K562 (cell line): ENCODE data around the gene LPIN3. TPM values are rescaled to one million over a fixed set of nuclear protein-coding genes. Genes with fewer than 3 reads are reported as not detected.

Experiments
- CBX8 ChIP-seq: fragments of 200-600 bp; sonication (generic); IDR thresholded peaks from 2 replicates; pipeline ENCODE4 v1.6.1; 2012; ENCODE audit warnings: borderline replicate concordance, mixed run types, low read depth, mild to moderate bottlenecking, moderate library complexity, mixed read lengths, low read length, control low read depth, inconsistent platforms; ENCODE audit not compliant: poor library complexity, severe bottlenecking; ENCODE audit errors: extremely low read depth
- ESRRB ChIP-seq: fragments of 250-450 bp; sonication (Bioruptor Pico); IDR thresholded peaks from 2 replicates; pipeline ENCODE4 v1.5.0; 2020; ENCODE audit warnings: mild to moderate bottlenecking, moderate library complexity, borderline replicate concordance
- POLR2H ChIP-seq: IDR thresholded peaks from 2 replicates; pipeline ENCODE4 v1.6.1; 2016; ENCODE audit warnings: missing genetic modification characterization, low read depth, mild to moderate bottlenecking, control low read depth, missing compliant biosample characterization, moderate library complexity
- SP2 ChIP-seq: IDR thresholded peaks from 2 replicates; pipeline ENCODE4 v1.6.1; 2011; ENCODE audit warnings: mild to moderate bottlenecking, low read depth, low read length, moderate library complexity; ENCODE audit not compliant: poor library complexity, severe bottlenecking; ENCODE audit errors: extremely low read depth
- polyA plus RNA-seq, 8 experiments: library from polyadenylated mRNA; depleted of rRNA in 4 of 8; stranded (reverse) in 5 of 8; unstranded in 3 of 8; fragments of >200 nt; fragmentation: Nextera tagmentation in 2 of 8; fragmentation: Illumina TruSeq in 1 of 8; extraction: Ambion mirVana in 2 of 8; extraction: Trizol in 1 of 8; gene quantifications; 2 replicates each; pipeline versions ENCODE4 v1.2.1 to v1.2.3, GENCODE V29; 2011 to 2014; ENCODE audit warnings: inconsistent platforms in 1 of 8, missing spikeins in 1 of 8
- total RNA-seq, 7 experiments: library from RNA; depleted of rRNA in 6 of 7; stranded (reverse); fragments of >200 nt in 6 of 7; fragmentation: Illumina TruSeq in 2 of 7; extraction: Trizol in 2 of 7; gene quantifications; 2 replicates each; pipeline versions ENCODE4 v1.2.1 to v1.2.3, GENCODE V29; 2011 to 2021; ENCODE audit warnings: low replicate concordance in 1 of 7
- TF ChIP-seq, protein P1 (sequence below): fragments of 250-450 bp; sonication (Bioruptor Pico); IDR thresholded peaks from 2 replicates; pipeline ENCODE4 v1.4.0; 2020; ENCODE audit warnings: mild to moderate bottlenecking
- TF ChIP-seq, protein P2 (sequence below): fragments of 150-350 bp; IDR thresholded peaks from 2 replicates; pipeline ENCODE4 v1.6.1; 2014; ENCODE audit warnings: low read depth, mild to moderate bottlenecking, low read length, borderline replicate concordance

Gene LPIN3
- total and polyA plus RNA-seq, 9 of the 15 experiments (the other 6 are each of a cell fraction or from before 2014, with no cell fraction given), result 2.2 to 10.4 (median 5.9) TPM

DNA sequence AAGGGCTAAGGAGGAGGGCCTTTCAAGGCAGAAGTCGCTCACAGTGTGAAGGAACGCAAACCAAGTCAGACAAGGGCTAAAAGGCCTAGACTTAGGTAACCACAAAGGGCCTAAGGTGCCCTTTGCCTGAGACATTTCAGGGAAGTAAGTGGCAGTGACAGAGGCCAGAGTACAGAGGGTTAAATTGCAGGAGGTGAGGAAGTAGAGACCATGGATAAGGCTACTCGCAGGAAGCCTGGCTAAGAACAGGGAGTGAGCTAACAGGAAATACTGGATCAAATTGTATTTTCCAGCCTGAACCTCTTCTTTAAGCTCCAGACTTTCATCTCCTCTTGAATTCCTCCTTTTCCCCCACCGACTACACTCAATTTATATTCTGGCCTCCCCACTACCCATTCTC is 39.7 kb upstream of the LPIN3 start (continued):
- TF ChIP-seq SP2, result no peak
- no peak for TF ChIP-seq ESRRB (CRISPR knock-in tag)
- TF ChIP-seq CBX8, result no peak
- TF ChIP-seq, protein P1, sequence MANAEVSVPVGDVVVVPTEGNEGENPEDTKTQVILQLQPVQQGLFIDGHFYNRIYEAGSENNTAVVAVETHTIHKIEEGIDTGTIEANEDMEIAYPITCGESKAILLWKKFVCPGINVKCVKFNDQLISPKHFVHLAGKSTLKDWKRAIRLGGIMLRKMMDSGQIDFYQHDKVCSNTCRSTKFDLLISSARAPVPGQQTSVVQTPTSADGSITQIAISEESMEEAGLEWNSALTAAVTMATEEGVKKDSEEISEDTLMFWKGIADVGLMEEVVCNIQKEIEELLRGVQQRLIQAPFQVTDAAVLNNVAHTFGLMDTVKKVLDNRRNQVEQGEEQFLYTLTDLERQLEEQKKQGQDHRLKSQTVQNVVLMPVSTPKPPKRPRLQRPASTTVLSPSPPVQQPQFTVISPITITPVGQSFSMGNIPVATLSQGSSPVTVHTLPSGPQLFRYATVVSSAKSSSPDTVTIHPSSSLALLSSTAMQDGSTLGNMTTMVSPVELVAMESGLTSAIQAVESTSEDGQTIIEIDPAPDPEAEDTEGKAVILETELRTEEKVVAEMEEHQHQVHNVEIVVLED (CRISPR knock-in tag), result no peak
- no peak for TF ChIP-seq POLR2H (tag)
- TF ChIP-seq, protein P2, sequence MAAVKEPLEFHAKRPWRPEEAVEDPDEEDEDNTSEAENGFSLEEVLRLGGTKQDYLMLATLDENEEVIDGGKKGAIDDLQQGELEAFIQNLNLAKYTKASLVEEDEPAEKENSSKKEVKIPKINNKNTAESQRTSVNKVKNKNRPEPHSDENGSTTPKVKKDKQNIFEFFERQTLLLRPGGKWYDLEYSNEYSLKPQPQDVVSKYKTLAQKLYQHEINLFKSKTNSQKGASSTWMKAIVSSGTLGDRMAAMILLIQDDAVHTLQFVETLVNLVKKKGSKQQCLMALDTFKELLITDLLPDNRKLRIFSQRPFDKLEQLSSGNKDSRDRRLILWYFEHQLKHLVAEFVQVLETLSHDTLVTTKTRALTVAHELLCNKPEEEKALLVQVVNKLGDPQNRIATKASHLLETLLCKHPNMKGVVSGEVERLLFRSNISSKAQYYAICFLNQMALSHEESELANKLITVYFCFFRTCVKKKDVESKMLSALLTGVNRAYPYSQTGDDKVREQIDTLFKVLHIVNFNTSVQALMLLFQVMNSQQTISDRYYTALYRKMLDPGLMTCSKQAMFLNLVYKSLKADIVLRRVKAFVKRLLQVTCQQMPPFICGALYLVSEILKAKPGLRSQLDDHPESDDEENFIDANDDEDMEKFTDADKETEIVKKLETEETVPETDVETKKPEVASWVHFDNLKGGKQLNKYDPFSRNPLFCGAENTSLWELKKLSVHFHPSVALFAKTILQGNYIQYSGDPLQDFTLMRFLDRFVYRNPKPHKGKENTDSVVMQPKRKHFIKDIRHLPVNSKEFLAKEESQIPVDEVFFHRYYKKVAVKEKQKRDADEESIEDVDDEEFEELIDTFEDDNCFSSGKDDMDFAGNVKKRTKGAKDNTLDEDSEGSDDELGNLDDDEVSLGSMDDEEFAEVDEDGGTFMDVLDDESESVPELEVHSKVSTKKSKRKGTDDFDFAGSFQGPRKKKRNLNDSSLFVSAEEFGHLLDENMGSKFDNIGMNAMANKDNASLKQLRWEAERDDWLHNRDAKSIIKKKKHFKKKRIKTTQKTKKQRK, result no peak
